Measurements from ENCODE around the gene SIL1.

GRCh38 chr5:139012176-139012575 lies 186.0 kb downstream of the SIL1 start:
- TF ChIP-seq ZNF239 (CRISPR knock-in tag; IDR thresholded peaks at IDR 0.05) (no peak), SMC3 (conservative IDR thresholded peaks at IDR 0.05; ENCODE audit: insufficient read depth, low read depth, low read length) (no peak), BCLAF1 (IDR thresholded peaks at IDR 0.05; ENCODE audit: borderline replicate concordance in 1 of 2, control insufficient read depth in 1 of 2, low read depth in 2 of 2, low read length in 1 of 2) (no peak), ZNF644 (tag; IDR thresholded peaks at IDR 0.05; ENCODE audit: low read depth) (no peak), EZH2 (IDR thresholded peaks at IDR 0.05; ENCODE audit: borderline replicate concordance, low read depth, low read length) (no peak), POLR2A (conservative IDR thresholded peaks at IDR 0.05) (no peak), ZNF12 (CRISPR knock-in tag; IDR thresholded peaks at IDR 0.05) (no peak), MYC (IDR thresholded peaks at IDR 0.05; ENCODE audit: low read depth, low read length) (no peak), MYC (CRISPR knock-in tag; IDR thresholded peaks at IDR 0.05; ENCODE audit: borderline replicate concordance, low read depth) (no peak), CTCF (IDR thresholded peaks at IDR 0.05 in 2 of 3, conservative IDR thresholded peaks at IDR 0.05 in 1 of 3; ENCODE audit: insufficient read depth in 2 of 3, low read depth in 1 of 3, low read length in 3 of 3) (no peak)
- TF ChIP-seq, protein P1, sequence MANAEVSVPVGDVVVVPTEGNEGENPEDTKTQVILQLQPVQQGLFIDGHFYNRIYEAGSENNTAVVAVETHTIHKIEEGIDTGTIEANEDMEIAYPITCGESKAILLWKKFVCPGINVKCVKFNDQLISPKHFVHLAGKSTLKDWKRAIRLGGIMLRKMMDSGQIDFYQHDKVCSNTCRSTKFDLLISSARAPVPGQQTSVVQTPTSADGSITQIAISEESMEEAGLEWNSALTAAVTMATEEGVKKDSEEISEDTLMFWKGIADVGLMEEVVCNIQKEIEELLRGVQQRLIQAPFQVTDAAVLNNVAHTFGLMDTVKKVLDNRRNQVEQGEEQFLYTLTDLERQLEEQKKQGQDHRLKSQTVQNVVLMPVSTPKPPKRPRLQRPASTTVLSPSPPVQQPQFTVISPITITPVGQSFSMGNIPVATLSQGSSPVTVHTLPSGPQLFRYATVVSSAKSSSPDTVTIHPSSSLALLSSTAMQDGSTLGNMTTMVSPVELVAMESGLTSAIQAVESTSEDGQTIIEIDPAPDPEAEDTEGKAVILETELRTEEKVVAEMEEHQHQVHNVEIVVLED (CRISPR knock-in tag; IDR thresholded peaks at IDR 0.05), result no peak
- TF ChIP-seq, protein P2, sequence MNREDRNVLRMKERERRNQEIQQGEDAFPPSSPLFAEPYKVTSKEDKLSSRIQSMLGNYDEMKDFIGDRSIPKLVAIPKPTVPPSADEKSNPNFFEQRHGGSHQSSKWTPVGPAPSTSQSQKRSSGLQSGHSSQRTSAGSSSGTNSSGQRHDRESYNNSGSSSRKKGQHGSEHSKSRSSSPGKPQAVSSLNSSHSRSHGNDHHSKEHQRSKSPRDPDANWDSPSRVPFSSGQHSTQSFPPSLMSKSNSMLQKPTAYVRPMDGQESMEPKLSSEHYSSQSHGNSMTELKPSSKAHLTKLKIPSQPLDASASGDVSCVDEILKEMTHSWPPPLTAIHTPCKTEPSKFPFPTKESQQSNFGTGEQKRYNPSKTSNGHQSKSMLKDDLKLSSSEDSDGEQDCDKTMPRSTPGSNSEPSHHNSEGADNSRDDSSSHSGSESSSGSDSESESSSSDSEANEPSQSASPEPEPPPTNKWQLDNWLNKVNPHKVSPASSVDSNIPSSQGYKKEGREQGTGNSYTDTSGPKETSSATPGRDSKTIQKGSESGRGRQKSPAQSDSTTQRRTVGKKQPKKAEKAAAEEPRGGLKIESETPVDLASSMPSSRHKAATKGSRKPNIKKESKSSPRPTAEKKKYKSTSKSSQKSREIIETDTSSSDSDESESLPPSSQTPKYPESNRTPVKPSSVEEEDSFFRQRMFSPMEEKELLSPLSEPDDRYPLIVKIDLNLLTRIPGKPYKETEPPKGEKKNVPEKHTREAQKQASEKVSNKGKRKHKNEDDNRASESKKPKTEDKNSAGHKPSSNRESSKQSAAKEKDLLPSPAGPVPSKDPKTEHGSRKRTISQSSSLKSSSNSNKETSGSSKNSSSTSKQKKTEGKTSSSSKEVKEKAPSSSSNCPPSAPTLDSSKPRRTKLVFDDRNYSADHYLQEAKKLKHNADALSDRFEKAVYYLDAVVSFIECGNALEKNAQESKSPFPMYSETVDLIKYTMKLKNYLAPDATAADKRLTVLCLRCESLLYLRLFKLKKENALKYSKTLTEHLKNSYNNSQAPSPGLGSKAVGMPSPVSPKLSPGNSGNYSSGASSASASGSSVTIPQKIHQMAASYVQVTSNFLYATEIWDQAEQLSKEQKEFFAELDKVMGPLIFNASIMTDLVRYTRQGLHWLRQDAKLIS (CRISPR knock-in tag; IDR thresholded peaks at IDR 0.05), result no peak
